ENCODE results near the gene LPP.

GRCh38 chr3:188206787-188207186 is 52.8 kb downstream of the LPP start:
- TF ChIP-seq POLR2A (IDR thresholded peaks at IDR 0.05) (no peak), CTCF (IDR thresholded peaks at IDR 0.05) (no peak), POLR2AphosphoS5 (IDR thresholded peaks at IDR 0.05) (no peak), EP300 (IDR thresholded peaks at IDR 0.05) (no peak)

All from stomach (tissue), 4 donors.